Thymus (tissue), 11 donors: ENCODE measurements around the gene LCLAT1. TPM values are rescaled to one million over a fixed set of nuclear protein-coding genes. Genes with fewer than 3 reads are reported as not detected.

Experiments used
- DNase-seq, 9 donors: peaks; one replicate each; pipeline ENCODE4 v3.0.0-alpha.2; 2013; ENCODE audit warnings: low spot score in 9 of 9, low read depth in 6 of 9, missing footprints in 1 of 9
- H3K27ac ChIP-seq, 2 donors: one replicate each; pipeline ENCODE4 v1.5.1; 2013; ENCODE audit warnings: control low read depth in 1 of 2, low read depth in 1 of 2, low read length in 1 of 2, mild to moderate bottlenecking in 1 of 2, moderate library complexity in 1 of 2
- H3K27me3 ChIP-seq, 2 donors: one replicate each; pipeline ENCODE4 v1.5.1; 2013; ENCODE audit warnings: low read length in 1 of 2; ENCODE audit not compliant: control insufficient read depth in 2 of 2, insufficient read depth in 1 of 2
- H3K36me3 ChIP-seq, 2 donors: one replicate each; pipeline ENCODE4 v1.5.1; 2013; ENCODE audit warnings: low read length in 1 of 2, mild to moderate bottlenecking in 1 of 2, moderate library complexity in 1 of 2; ENCODE audit not compliant: control insufficient read depth in 2 of 2, insufficient read depth in 2 of 2
- H3K4me1 ChIP-seq, 2 donors: one replicate each; pipeline ENCODE4 v1.5.1; 2013; ENCODE audit warnings: low read length in 2 of 2; ENCODE audit not compliant: control insufficient read depth in 2 of 2, insufficient read depth in 2 of 2
- H3K4me3 ChIP-seq, 2 donors: one replicate each; pipeline ENCODE4 v1.5.1; 2013; ENCODE audit warnings: low read length in 2 of 2, control low read depth in 1 of 2, mild to moderate bottlenecking in 1 of 2
- H3K9me3 ChIP-seq, 2 donors: one replicate each; pipeline ENCODE4 v1.5.1; 2013; ENCODE audit warnings: low read length in 1 of 2, mild to moderate bottlenecking in 1 of 2; ENCODE audit not compliant: control insufficient read depth in 2 of 2, insufficient read depth in 1 of 2
- WGBS: extraction: QIAGEN DNeasy Blood & Tissue Kit; methylation state at CpG from one replicate; pipeline ENCODE4 v1.1.7; 2013; 5-methylcytosine and 5-hydroxymethylcytosine counted together
- polyA plus RNA-seq: library from polyadenylated mRNA; stranded (reverse); fragments of 200-250 nt; gene quantifications from one replicate; pipeline ENCODE4 v1.2.3, GENCODE V29; 2013
- total RNA-seq: library from RNA; stranded (reverse); fragments of 120-200 nt; gene quantifications from one replicate; pipeline ENCODE4 v1.2.4, GENCODE V29; 2013
- donor health status: healthy.

LCLAT1 gene
- total and polyA plus RNA-seq, 2 donors: 5.0 to 12.9 TPM

GRCh38 chr2:30434708-30435107 lies 12.3 kb upstream of the LCLAT1 start:
- WGBS: 93% methylated on average over 4 of the region's 4 CpGs
- peaks cover 1 to 6% of the 10 kb centered on the region in 2 donors for H3K4me1 ChIP-seq
- H3K27ac ChIP-seq: no peak overlapping the region
- DNase-seq: no peak
- no peak overlapping the region for H3K4me3 ChIP-seq
- no peaks in the 10 kb centered on the region for H3K27me3 ChIP-seq
- H3K36me3 ChIP-seq: no peaks in the 10 kb centered on the region
- H3K9me3 ChIP-seq: no peaks in the 10 kb centered on the region

- peak overlapping the region in 1 of 2 donors; percentile 31 for H3K27ac ChIP-seq
- no peaks in the 10 kb centered on the region for H3K9me3 ChIP-seq
- no peaks in the 10 kb centered on the region for H3K27me3 ChIP-seq
- no peak for DNase-seq
- no peak overlapping the region for H3K4me3 ChIP-seq
- no peaks in the 10 kb centered on the region for H3K36me3 ChIP-seq
- H3K4me1 ChIP-seq: peaks cover 6 to 10% of the 10 kb centered on the region in 2 donors
- WGBS: 97% methylated on average over 1 of the region's 1 CpG
Measured at GRCh38 chr2:30436859-30437435, 10.1 kb upstream of the LCLAT1 start.

GRCh38 chr2:30437809-30438548 lies 9.1 kb upstream of the LCLAT1 start:
- Histone ChIP-seq H3K9me3 (no peaks in the 10 kb centered on the region), H3K4me3 (no peak overlapping the region), H3K4me1 (peaks cover 6 to 10% of the 10 kb centered on the region in 2 donors), H3K27me3 (no peaks in the 10 kb centered on the region), H3K36me3 (no peaks in the 10 kb centered on the region), H3K27ac (no peak overlapping the region)
- WGBS: 92% methylated on average over 4 of the region's 4 CpGs
- no peak for DNase-seq

GRCh38 chr2:30439296-30439695 lies 7.8 kb upstream of the LCLAT1 start:
- Histone ChIP-seq H3K4me3 (no peak overlapping the region), H3K36me3 (no peaks in the 10 kb centered on the region), H3K4me1 (peaks cover 6 to 10% of the 10 kb centered on the region in 2 donors), H3K27me3 (no peaks in the 10 kb centered on the region), H3K9me3 (no peaks in the 10 kb centered on the region), H3K27ac (no peak overlapping the region)
- 93% methylated on average over 3 of the region's 3 CpGs for WGBS
- DNase-seq: no peak

- WGBS: 82% methylated on average over 5 of the region's 5 CpGs
Measured at GRCh38 chr2:30439879-30440278, 7.2 kb upstream of the LCLAT1 start.

GRCh38 chr2:30441023-30441422 lies 6.0 kb upstream of the LCLAT1 start:
- peaks cover 6 to 10% of the 10 kb centered on the region in 2 donors for H3K4me1 ChIP-seq
- H3K27ac ChIP-seq: no peak overlapping the region
- H3K9me3 ChIP-seq: no peaks in the 10 kb centered on the region
- no peaks in the 10 kb centered on the region for H3K27me3 ChIP-seq
- H3K4me3 ChIP-seq: no peak overlapping the region
- no peaks in the 10 kb centered on the region for H3K36me3 ChIP-seq
- no peak for DNase-seq
- WGBS: 98% methylated on average over 7 of the region's 7 CpGs

More at GRCh38 chr2:30439879-30440278, 7.2 kb upstream of the LCLAT1 start:
- no peaks in the 10 kb centered on the region for H3K27me3 ChIP-seq
- H3K27ac ChIP-seq: peak overlapping the region in 1 of 2 donors; percentile 27
- H3K4me1 ChIP-seq: peaks cover 6 to 10% of the 10 kb centered on the region in 2 donors
- no peak overlapping the region for H3K4me3 ChIP-seq
- no peaks in the 10 kb centered on the region for H3K9me3 ChIP-seq
- H3K36me3 ChIP-seq: no peaks in the 10 kb centered on the region
- DNase-seq: peak in 7 of 9 donors; percentile 11 to 81 (median 58)

GRCh38 chr2:30443081-30443480 lies 4.0 kb upstream of the LCLAT1 start:
- no peak overlapping the region for H3K4me3 ChIP-seq
- DNase-seq: no peak
- no peak overlapping the region for H3K27ac ChIP-seq
- no peaks in the 10 kb centered on the region for H3K9me3 ChIP-seq
- H3K4me1 ChIP-seq: peaks cover 9 to 20% of the 10 kb centered on the region in 2 donors
- no peaks in the 10 kb centered on the region for H3K27me3 ChIP-seq
- H3K36me3 ChIP-seq: no peaks in the 10 kb centered on the region

- no peak for DNase-seq
- H3K9me3 ChIP-seq: no peaks in the 10 kb centered on the region
- no peaks in the 10 kb centered on the region for H3K27me3 ChIP-seq
- H3K4me3 ChIP-seq: no peak overlapping the region
- WGBS: 92% methylated on average over 3 of the region's 3 CpGs
- H3K36me3 ChIP-seq: no peaks in the 10 kb centered on the region
- H3K4me1 ChIP-seq: peaks cover 11 to 22% of the 10 kb centered on the region in 2 donors
- no peak overlapping the region for H3K27ac ChIP-seq
Measured at GRCh38 chr2:30444273-30444672, 2.8 kb upstream of the LCLAT1 start.

GRCh38 chr2:30445266-30445821 lies 1.7 kb upstream of the LCLAT1 start:
- WGBS: 89% methylated on average over 6 of the region's 6 CpGs
- H3K9me3 ChIP-seq: no peaks in the 10 kb centered on the region

More at GRCh38 chr2:30445266-30445821, 1.7 kb upstream of the LCLAT1 start:
- Histone ChIP-seq H3K36me3 (peaks cover 0 to 4% of the 10 kb centered on the region in 2 donors), H3K4me3 (no peak overlapping the region), H3K27me3 (no peaks in the 10 kb centered on the region), H3K4me1 (peaks cover 6 to 13% of the 10 kb centered on the region in 2 donors), H3K27ac (no peak overlapping the region)
- DNase-seq: no peak
